Retina (tissue), 1 donor: ENCODE results near the gene CHI3L1.

Source experiments
- DNase-seq: peaks from one replicate; pipeline ENCODE4 v3.0.0-alpha.2; 2016

The CHI3L1 gene

GRCh38 chr1:203180611-203181330 lies 5.7 kb downstream of the CHI3L1 start:
- DNase-seq, result no peak

- DNase-seq, result no peak
Measured at GRCh38 chr1:203179667-203180005, 6.9 kb downstream of the CHI3L1 start.

GRCh38 chr1:203178821-203179666 lies 7.5 kb downstream of the CHI3L1 start:
- DNase-seq, result no peak

GRCh38 chr1:203178083-203178482 lies 8.4 kb downstream of the CHI3L1 start:
- peak; percentile 40 for DNase-seq

- DNase-seq, result peak; percentile 38
Measured at GRCh38 chr1:203177470-203178039, 8.9 kb downstream of the CHI3L1 start.

GRCh38 chr1:203177036-203177405 lies 9.5 kb downstream of the CHI3L1 start:
- no peak for DNase-seq

GRCh38 chr1:203176273-203177035 lies 10.1 kb downstream of the CHI3L1 start:
- DNase-seq, result no peak

- no peak for DNase-seq
Measured at GRCh38 chr1:203175827-203176241, 10.7 kb downstream of the CHI3L1 start.

GRCh38 chr1:203175237-203175826 lies 11.2 kb downstream of the CHI3L1 start, which contains the start of gene MYBPH:
TSS of gene MYBPH (minus strand) at chr1:203175826. CDS start at chr1:203175755, 71 bp downstream.
- no peak for DNase-seq

GRCh38 chr1:203174324-203174985 lies 12.0 kb downstream of the CHI3L1 start:
- no peak for DNase-seq

- no peak for DNase-seq
Measured at GRCh38 chr1:203173566-203173965, 12.9 kb downstream of the CHI3L1 start.

- no peak for DNase-seq
Measured at GRCh38 chr1:203173011-203173555, 13.4 kb downstream of the CHI3L1 start.

- peak; percentile 49 for DNase-seq
Measured at GRCh38 chr1:203172184-203173010, 14.1 kb downstream of the CHI3L1 start.

GRCh38 chr1:203171341-203172183 lies 14.9 kb downstream of the CHI3L1 start:
- no peak for DNase-seq

- no peak for DNase-seq
Measured at GRCh38 chr1:203170625-203171330, 15.7 kb downstream of the CHI3L1 start.

GRCh38 chr1:203169770-203170520 lies 16.6 kb downstream of the CHI3L1 start:
- DNase-seq, result no peak

GRCh38 chr1:203168991-203169390 lies 17.5 kb downstream of the CHI3L1 start:
- no peak for DNase-seq

- no peak for DNase-seq
Measured at GRCh38 chr1:203168256-203168786, 18.2 kb downstream of the CHI3L1 start.
